HG03095 (cell line): ENCODE data around the gene SLF2.
"Not testable (repeated sequence)": the region's sequence is repeated elsewhere in the genome, so short reads cannot be mapped to it uniquely, and the experiment has no call there.

Experiments used
- ATAC-seq: cut with Tn5 transposase; IDR thresholded peaks from one replicate; pipeline ENCODE4 v1.9.1; 2021; ENCODE audit warnings: moderate library complexity; ENCODE audit not compliant: unreplicated experiment

The SLF2 gene

GRCh38 chr10:100943508-100943907 is 30.7 kb downstream of the SLF2 start:
- no peak for ATAC-seq

DNA sequence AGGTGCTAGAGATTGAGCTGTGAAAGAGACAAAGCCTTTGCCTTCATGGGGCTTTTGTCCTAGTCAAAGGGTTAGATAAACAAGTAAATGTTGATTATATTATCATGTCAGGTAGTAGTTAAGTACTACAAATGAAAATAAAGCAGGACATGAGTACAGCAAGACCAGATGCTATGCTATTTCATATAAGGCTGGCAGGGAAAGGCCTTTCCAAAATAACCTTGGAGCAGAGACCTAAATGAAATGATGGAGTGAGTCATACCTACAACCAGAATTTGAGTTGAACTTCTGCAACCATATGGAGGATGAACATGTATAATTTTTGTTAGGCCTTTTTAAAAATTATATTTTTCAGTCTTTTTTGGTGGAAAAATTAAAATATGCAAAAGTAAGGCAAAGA is 33.0 kb downstream of the SLF2 start:
- no peak for ATAC-seq

DNA sequence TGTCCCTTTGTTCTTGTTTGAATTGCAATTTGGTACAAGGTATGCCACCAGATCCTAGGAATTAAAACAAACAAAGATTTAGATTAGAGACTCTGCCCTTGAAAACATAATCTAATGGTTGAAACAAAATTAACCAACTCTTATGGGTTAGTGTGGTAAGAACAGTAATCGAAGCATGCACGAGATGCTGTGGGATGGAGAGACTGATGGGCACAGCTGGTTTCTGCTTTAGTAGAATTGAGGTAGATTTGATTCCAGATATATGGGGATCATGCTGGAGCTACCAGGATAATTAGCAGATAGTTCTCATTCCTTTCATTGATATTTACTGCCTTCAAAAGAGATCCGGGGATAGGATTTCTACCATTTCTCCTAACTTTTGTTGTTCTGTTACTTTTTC is 36.2 kb downstream of the SLF2 start:
- ATAC-seq: no peak

DNA sequence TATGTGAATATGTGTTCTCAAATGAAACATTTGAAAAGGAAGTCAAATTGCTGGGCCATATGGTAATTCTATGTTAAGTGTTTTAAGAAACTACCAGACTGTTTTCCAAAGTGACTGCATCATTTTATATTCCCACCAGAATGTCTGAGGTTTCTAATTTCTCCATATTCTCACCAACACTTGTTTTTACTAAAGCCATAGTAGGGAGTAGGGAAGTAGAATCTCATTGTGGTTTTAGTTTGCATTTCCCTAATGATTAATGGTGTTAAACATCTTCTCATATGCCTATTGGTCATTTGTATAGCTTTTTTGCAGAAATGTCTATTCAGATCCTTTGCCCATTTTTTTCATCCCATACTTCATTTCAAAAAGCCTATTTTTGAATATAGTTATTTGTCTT is 47.5 kb downstream of the SLF2 start:
- no peak for ATAC-seq

DNA sequence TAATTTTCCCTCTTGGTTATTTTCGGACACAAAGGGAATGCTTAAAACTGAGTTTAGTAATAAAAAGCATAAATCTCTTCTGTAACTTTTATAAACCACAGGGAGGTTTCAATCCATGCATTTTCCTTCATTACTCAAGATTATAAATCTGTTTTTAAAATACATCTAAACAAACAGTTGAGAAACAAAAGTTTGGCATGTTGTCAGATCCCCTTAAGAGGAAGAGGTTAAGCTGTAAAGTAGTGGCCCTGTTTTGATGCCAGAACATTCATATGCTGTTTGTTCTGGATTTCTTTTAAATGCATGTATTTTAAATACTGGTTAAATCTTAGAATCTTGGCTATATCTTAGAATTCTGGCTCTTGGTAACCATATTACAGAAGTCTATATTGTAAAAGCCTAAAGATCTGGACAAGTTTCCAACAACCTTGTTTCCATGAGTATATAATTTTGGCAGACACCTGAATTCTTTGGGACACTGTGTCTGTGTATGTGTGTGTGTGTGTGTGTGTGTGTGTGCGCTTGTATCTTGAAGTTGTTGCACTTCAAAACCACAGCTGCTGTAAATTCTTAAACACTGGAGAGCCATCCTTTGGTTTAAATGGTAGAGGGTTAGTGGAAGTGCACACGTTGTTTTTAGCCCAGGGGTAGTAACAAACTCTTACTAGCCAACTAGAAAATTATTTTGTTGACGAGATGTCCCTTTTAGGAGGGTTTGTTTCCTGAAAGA is 49.8 kb downstream of the SLF2 start:
- ATAC-seq: no peak

- no peak for ATAC-seq
Observed at GRCh38 chr10:100963826-100964225, 51.1 kb downstream of the SLF2 start.

DNA sequence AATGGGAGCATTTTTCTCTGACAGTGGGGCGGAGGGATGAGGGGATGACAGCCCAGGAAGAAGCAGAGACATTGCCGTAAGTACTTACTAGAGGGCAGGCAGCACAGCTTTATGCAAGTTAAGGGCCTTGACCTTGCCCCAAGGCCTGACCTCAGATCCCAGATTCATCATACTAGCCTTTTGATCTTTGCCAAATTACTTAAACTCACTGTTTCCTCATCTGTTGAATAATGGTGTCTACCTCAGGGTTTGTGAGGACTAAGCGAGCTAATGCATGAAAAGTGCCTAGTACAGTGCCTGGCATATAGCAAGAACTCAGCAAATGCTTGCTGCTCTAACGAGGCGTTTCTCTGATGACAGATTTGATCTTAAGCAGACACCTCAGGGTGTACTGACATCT is 53.1 kb downstream of the SLF2 start:
- ATAC-seq: no peak

DNA sequence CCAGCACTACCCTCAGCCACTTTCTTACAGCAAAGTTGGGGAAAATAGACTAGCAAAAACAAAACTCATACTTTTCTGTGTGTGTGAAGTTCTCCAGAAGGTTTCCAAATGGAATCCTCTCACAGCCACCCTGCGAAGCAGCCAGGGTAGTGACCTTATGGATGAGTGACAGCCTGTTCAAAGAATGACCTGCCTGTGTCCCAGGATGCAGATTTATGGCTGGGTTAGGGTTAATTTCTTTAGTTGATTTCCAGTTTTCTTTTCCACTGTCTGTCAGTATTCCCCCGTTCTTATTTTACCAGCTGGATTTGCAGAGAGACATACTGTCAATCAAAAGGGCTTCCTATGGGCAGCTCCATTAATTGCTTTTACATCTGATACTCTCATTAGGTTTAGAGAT is 54.1 kb downstream of the SLF2 start:
- ATAC-seq: no peak

DNA sequence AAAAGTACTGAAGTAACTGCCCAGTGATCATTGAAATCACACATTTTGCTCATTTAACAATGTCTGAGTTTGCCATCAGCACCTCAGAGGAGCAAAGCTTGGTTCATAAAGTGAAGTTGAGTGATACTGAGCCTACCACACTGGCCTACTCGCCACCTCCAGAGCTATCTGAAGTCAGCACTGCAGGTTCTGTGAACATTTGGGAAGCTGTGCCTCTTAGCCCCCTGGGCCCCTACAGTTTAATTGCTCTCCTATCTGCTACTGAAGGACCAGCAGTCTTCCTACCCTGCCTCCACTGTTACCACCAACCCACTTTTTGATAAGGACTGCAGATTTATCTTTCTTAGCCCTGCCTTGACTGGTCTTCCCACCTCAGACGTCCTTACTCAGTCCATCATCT is 54.6 kb downstream of the SLF2 start:
- ATAC-seq: no peak

DNA sequence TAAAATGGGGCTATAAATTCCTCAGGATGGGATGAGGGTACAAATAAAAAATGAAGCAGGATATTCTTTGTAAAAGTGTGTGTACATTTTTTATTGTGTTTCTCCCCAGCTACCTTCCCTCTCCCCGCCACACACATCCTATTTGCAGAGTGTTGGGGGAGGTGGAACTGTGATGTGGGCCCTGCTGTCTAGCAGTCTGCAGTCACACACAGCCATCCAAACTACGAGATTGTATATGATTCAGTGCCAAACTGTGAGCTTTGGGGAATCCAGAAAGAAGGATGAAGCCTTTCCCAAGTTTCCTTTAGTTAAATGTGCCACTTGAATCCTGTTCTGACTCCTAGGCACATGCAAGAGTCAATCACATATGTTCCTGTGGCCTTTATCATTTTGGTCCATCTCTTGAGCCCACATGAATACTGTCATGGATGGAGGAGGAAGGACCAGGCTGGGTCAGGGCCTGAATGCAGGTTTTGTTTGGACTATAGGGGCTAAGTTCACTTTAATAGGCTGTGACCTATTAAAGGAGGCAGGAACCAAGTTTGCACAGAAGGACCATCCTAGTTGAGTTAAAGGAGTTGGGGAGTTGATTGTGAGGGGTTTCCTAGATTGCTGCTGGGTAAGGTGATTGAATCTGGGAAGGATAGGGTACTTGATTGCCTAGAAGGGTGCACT is 55.4 kb downstream of the SLF2 start:
- ATAC-seq: no peak

GRCh38 chr10:100968863-100969186 is 56.1 kb downstream of the SLF2 start:
- no peak for ATAC-seq

- ATAC-seq: peak; percentile 48
Observed at GRCh38 chr10:100969187-100970075, 56.7 kb downstream of the SLF2 start, which contains the start of gene SEMA4G. TSS of gene SEMA4G (plus strand) at chr10:100969504. CDS start at chr10:100972913, 3,409 bp downstream.

GRCh38 chr10:100970076-100970913 is 57.5 kb downstream of the SLF2 start:
- no peak for ATAC-seq

GRCh38 chr10:100970914-100971811 is 58.4 kb downstream of the SLF2 start:
- no peak for ATAC-seq

DNA sequence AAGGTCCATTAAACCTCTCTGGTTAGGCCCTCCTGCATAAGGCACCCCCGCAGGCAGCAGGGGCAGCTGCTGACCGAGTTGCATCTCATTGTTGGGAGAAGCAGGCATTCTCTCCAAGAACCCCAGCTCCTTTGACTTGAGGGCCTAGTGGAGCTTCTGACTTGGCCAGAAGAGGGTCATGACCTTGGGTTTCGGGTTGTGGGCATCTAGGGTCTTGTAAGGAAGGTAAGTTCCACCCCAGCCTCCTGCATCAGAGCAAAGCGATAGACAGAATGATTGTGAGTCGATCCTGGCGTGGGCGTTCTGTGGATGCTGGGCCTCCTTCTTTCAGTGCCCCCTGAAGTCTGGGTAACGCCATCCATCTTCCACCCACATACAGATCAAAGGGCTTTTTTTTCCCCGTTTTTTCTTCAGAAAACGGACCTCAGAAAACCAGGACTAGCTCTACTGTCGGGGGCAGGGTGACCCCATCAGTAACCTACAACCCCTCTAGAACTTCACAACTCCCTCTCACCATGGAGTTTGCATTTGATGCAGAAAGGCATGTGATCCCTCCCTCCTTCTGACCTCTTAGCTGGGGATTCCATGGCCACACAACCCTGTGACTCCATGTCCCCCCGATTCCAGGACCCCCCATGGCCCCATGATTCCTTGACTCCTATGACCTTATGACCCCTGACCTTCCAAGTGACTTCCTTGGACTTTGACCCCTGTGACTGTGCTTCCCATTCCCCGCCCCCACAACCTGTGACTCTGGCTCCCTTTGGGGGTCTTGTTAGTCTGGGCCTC is 59.5 kb downstream of the SLF2 start:
- ATAC-seq: no peak

DNA sequence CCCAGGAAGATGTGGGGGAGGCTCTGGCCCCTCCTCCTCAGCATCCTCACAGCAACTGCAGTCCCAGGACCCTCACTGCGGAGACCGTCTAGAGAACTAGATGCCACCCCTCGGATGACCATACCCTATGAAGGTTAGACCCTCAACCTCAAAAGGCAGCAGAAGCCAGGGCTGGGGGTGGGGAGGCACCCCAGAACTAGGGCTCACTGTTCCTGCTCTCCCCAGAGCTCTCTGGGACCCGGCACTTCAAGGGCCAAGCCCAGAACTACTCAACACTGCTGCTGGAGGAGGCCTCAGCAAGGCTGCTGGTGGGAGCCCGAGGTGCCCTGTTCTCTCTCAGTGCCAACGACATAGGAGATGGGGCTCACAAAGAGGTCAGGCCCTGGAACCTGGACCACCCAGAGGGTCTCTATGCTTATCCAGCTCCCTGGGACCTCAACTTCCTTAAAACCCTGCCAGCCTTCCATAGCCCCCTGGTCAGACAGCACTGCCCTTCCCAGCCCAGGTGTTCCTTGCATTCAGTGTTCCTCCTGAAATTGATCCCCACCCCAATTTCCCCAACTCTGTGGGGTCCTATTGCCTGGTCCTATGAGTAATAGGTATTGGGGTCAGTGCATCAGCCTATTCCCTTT is 60.3 kb downstream of the SLF2 start:
- ATAC-seq: no peak

- not testable (repeated sequence) for ATAC-seq
Observed at GRCh38 chr10:100975397-100975796, 62.6 kb downstream of the SLF2 start.

DNA sequence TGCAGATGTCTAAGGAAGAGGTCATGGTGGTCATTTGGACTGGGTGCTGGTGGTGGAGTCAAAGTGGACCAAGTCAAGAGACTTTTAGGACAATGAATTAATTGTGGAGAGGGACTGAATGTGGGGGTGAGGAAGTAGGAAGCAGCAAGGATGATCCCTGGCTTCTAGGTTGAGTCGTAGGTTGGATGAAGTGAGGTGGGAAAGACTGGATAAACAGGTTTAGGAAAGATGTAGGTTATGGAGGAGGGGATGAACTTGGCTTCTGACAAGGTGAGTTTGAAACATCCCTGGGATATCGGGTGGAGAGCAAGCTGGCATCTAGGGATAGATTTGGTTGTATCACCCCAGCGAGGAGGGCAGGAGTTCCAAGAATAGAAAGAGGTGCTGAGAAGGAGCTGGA is 64.1 kb downstream of the SLF2 start:
- no peak for ATAC-seq

DNA sequence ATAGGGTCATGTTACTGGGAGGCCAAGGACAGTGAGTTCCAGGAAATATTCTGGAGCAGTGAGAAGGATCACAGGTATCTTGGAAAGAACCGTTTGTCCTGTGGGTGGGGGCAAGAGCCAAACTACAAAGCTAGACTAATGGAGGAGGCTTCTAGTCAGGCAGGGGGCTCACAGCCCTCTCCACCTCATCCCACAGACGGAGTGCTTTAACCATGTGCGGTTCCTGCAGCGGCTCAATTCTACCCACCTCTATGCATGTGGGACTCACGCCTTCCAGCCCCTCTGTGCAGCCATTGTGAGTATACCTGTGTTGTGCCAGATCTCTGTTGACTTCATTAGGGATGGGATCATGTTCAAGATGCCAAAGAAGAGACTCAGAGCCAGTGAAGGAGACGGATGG is 64.7 kb downstream of the SLF2 start:
- no peak for ATAC-seq
